ENCODE data around the gene PFKM.
A peak's percentile ranks its signal among the peaks of the same experiment; 100 is the strongest.
"Not testable (repeated sequence)": the region's sequence is repeated elsewhere in the genome, so short reads cannot be mapped to it uniquely, and the experiment has no call there.

The PFKM gene

GRCh38 chr12:48118284-48118871 is 786 bp upstream of the PFKM start:
- H3K9ac ChIP-seq (ENCODE audit: insufficient read length): peak overlapping the region; percentile 60
- H3K27ac ChIP-seq: no peak overlapping the region; the same call in 1 of the 2 replicates

DNA sequence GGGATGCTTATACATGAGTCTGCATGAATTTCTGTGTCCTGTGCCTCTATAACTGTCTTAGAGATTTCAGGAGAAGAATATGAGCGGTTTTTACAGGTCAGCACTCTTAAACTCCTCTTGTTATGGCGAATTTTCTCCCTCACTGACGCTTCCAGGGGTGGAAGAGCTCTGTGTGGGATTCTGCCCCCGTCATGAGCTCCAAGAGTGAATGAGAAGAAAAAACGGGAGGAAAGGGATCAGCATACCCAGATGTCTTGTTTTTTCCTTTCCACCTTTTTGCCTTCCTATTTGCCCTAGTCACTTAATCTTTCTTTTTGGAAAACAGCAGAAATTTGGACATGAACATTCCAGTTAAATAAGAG is 651 bp downstream of the PFKM start:
- Histone ChIP-seq H3K9me3 (ENCODE audit: low read depth, low read length) (no peaks in the 10 kb centered on the region), H3K9ac (ENCODE audit: insufficient read length) (peak overlapping the region; percentile 76), H3K36me3 (ENCODE audit: insufficient read depth, low read length) (peaks cover 31% of the 10 kb centered on the region), H3K27ac (no peak overlapping the region), H3K4me3 (peak overlapping the region; percentile 86)
- DNase-seq (ENCODE audit: low read depth, low spot score): no peak
- TF ChIP-seq EZH2 (IDR thresholded peaks at IDR 0.05) (no peak), POLR2AphosphoS5 (IDR thresholded peaks at IDR 0.05; ENCODE audit: borderline replicate concordance, low read depth, low read length) (no peak), FOXP2 (optimal IDR thresholded peaks at IDR 0.05; ENCODE audit: control extremely low read depth, extremely low read length, insufficient read depth) (no peak)

More at GRCh38 chr12:48118284-48118871, 786 bp upstream of the PFKM start:
- DNase-seq (ENCODE audit: low read depth, low spot score): no peak
- H3K4me3 ChIP-seq: peak overlapping the region; percentile 86
- H3K36me3 ChIP-seq (ENCODE audit: insufficient read depth, low read length): peaks cover 17% of the 10 kb centered on the region
- no peaks in the 10 kb centered on the region for H3K9me3 ChIP-seq (ENCODE audit: low read depth, low read length)
- TF ChIP-seq EZH2 (IDR thresholded peaks at IDR 0.05): no peak
- no peak for TF ChIP-seq FOXP2 (optimal IDR thresholded peaks at IDR 0.05; ENCODE audit: control extremely low read depth, extremely low read length, insufficient read depth)
- TF ChIP-seq POLR2AphosphoS5 (IDR thresholded peaks at IDR 0.05; ENCODE audit: borderline replicate concordance, low read depth, low read length): no peak

DNA sequence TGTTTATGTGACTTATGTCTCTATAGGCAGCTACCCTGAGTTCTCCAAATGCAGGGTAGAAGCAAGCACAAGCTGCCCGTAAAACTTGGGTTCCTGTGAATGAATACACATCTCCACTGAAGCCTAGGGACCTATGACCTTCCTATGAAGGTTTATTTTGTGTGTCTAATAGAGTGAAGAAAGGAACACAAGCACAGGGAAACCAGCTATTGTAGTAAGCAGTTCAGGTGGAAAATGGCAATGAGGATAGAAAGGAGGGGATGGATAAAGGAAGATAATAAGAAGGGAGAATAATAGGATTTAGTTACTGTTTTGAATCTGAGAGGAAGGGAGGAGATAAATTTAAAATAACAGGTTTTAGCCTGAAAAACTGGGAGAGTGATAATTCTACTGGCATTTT is 2.4 kb downstream of the PFKM start:
- H3K36me3 ChIP-seq (ENCODE audit: insufficient read depth, low read length): peaks cover 46% of the 10 kb centered on the region
- no peak overlapping the region for H3K9ac ChIP-seq (ENCODE audit: insufficient read length)
- no peaks in the 10 kb centered on the region for H3K9me3 ChIP-seq (ENCODE audit: low read depth, low read length)
- no peak for TF ChIP-seq EZH2 (IDR thresholded peaks at IDR 0.05)
- TF ChIP-seq FOXP2 (optimal IDR thresholded peaks at IDR 0.05; ENCODE audit: control extremely low read depth, extremely low read length, insufficient read depth): no peak
- no peak for TF ChIP-seq POLR2AphosphoS5 (IDR thresholded peaks at IDR 0.05; ENCODE audit: borderline replicate concordance, low read depth, low read length)
- H3K4me3 ChIP-seq: no peak overlapping the region
- H3K27ac ChIP-seq: no peak overlapping the region
- no peak for DNase-seq (ENCODE audit: low read depth, low spot score)

- Histone ChIP-seq H3K27ac (no peak overlapping the region), H3K9me3 (ENCODE audit: low read depth, low read length) (no peaks in the 10 kb centered on the region), H3K4me3 (no peak overlapping the region), H3K36me3 (ENCODE audit: insufficient read depth, low read length) (peaks cover 53% of the 10 kb centered on the region), H3K9ac (ENCODE audit: insufficient read length) (no peak overlapping the region)
- no peak for DNase-seq (ENCODE audit: low read depth, low spot score)
- TF ChIP-seq POLR2AphosphoS5 (IDR thresholded peaks at IDR 0.05; ENCODE audit: borderline replicate concordance, low read depth, low read length): no peak
- TF ChIP-seq FOXP2 (optimal IDR thresholded peaks at IDR 0.05; ENCODE audit: control extremely low read depth, extremely low read length, insufficient read depth): no peak
- no peak for TF ChIP-seq EZH2 (IDR thresholded peaks at IDR 0.05)
Measured at GRCh38 chr12:48122065-48122834, 3.1 kb downstream of the PFKM start.

- peaks cover 60% of the 10 kb centered on the region for H3K36me3 ChIP-seq (ENCODE audit: insufficient read depth, low read length)
Measured at GRCh38 chr12:48123169-48123568, 4.0 kb downstream of the PFKM start.

GRCh38 chr12:48125542-48125941 is 6.4 kb downstream of the PFKM start:
- H3K9me3 ChIP-seq (ENCODE audit: low read depth, low read length); H3K4me3 ChIP-seq; H3K27ac ChIP-seq; DNase-seq (ENCODE audit: low read depth, low spot score); H3K9ac ChIP-seq (ENCODE audit: insufficient read length): not testable (repeated sequence)
- H3K36me3 ChIP-seq (ENCODE audit: insufficient read depth, low read length): peaks cover 81% of the 10 kb centered on the region

More at GRCh38 chr12:48123169-48123568, 4.0 kb downstream of the PFKM start:
- TF ChIP-seq EZH2 (IDR thresholded peaks at IDR 0.05) (no peak), POLR2AphosphoS5 (IDR thresholded peaks at IDR 0.05; ENCODE audit: borderline replicate concordance, low read depth, low read length) (no peak), FOXP2 (optimal IDR thresholded peaks at IDR 0.05; ENCODE audit: control extremely low read depth, extremely low read length, insufficient read depth) (no peak)
- Histone ChIP-seq H3K9ac (ENCODE audit: insufficient read length) (no peak overlapping the region), H3K9me3 (ENCODE audit: low read depth, low read length) (no peaks in the 10 kb centered on the region), H3K27ac (no peak overlapping the region), H3K4me3 (no peak overlapping the region)
- no peak for DNase-seq (ENCODE audit: low read depth, low spot score)

GRCh38 chr12:48125985-48126384 is 6.8 kb downstream of the PFKM start:
- Histone ChIP-seq H3K27ac (no peak overlapping the region), H3K9ac (ENCODE audit: insufficient read length) (no peak overlapping the region), H3K9me3 (ENCODE audit: low read depth, low read length) (no peaks in the 10 kb centered on the region), H3K36me3 (ENCODE audit: insufficient read depth, low read length) (peaks cover 86% of the 10 kb centered on the region), H3K4me3 (no peak overlapping the region)
- TF ChIP-seq FOXP2 (optimal IDR thresholded peaks at IDR 0.05; ENCODE audit: control extremely low read depth, extremely low read length, insufficient read depth) (no peak), POLR2AphosphoS5 (IDR thresholded peaks at IDR 0.05; ENCODE audit: borderline replicate concordance, low read depth, low read length) (no peak), EZH2 (IDR thresholded peaks at IDR 0.05) (no peak)
- no peak for DNase-seq (ENCODE audit: low read depth, low spot score)

- H3K27ac ChIP-seq: no peak overlapping the region
- no peak overlapping the region for H3K9ac ChIP-seq (ENCODE audit: insufficient read length)
- TF ChIP-seq EZH2 (IDR thresholded peaks at IDR 0.05) (no peak), POLR2AphosphoS5 (IDR thresholded peaks at IDR 0.05; ENCODE audit: borderline replicate concordance, low read depth, low read length) (no peak), FOXP2 (optimal IDR thresholded peaks at IDR 0.05; ENCODE audit: control extremely low read depth, extremely low read length, insufficient read depth) (no peak)
- H3K4me3 ChIP-seq: no peak overlapping the region
- peaks cover 93% of the 10 kb centered on the region for H3K36me3 ChIP-seq (ENCODE audit: insufficient read depth, low read length)
- DNase-seq (ENCODE audit: low read depth, low spot score): no peak
- H3K9me3 ChIP-seq (ENCODE audit: low read depth, low read length): no peaks in the 10 kb centered on the region
Measured at GRCh38 chr12:48126953-48127630, 7.9 kb downstream of the PFKM start.

Data from SK-N-MC (cell line).